Gastrocnemius medialis (tissue), 4 donors: Measurements from ENCODE around the gene CPA5. TPM values are rescaled to one million over a fixed set of nuclear protein-coding genes. Genes with fewer than 3 reads are reported as not detected.

Experiments
- ATAC-seq, 2 donors: fragments of 150-250 bp; one replicate each; pipeline ENCODE4 v1.9.1; 2016
- DNase-seq, 2 donors: peaks; one replicate each; pipeline ENCODE4 v3.0.0-alpha.2; 2019
- H3K27ac ChIP-seq, 4 donors: fragments of 200-600 bp; sonication (generic); 1 replicate in 1 of 4; 2 replicates in 3 of 4; pipeline ENCODE4 v1.5.1; 2016 to 2018; ENCODE audit warnings: mild to moderate bottlenecking in 2 of 4, moderate library complexity in 1 of 4
- H3K27me3 ChIP-seq, 3 donors: fragments of 200-600 bp; sonication (generic) in 2 of 3; 1 replicate in 1 of 3; 2 replicates in 2 of 3; pipeline versions ENCODE4 v1.5.1 to v1.6.0; 2016 to 2019; ENCODE audit warnings: mild to moderate bottlenecking in 1 of 3, moderate library complexity in 1 of 3
- H3K36me3 ChIP-seq, 2 donors: fragments of 200-600 bp; sonication (generic) in 1 of 2; one replicate each; pipeline ENCODE4 v1.5.1; 2017 to 2018
- H3K4me1 ChIP-seq, 2 donors: fragments of 200-600 bp; sonication (generic) in 1 of 2; one replicate each; pipeline ENCODE4 v1.5.1; 2016 to 2017; ENCODE audit warnings: mild to moderate bottlenecking in 2 of 2
- H3K4me3 ChIP-seq, 4 donors: fragments of 200-600 bp; sonication (generic) in 3 of 4; 1 replicate in 1 of 4; 2 replicates in 3 of 4; pipeline ENCODE4 v1.5.1; 2016 to 2019; ENCODE audit warnings: mild to moderate bottlenecking in 2 of 4
- H3K9me3 ChIP-seq, 3 donors: fragments of 200-600 bp; sonication (generic) in 2 of 3; 1 replicate in 1 of 3; 2 replicates in 2 of 3; pipeline ENCODE4 v1.5.1; 2016 to 2019
- CTCF ChIP-seq, 5 experiments: fragments of 450-650 bp in 3 of 5; fragments of 200-600 bp in 2 of 5; sonication (generic) in 2 of 5; IDR thresholded peaks in 4 of 5; conservative IDR thresholded peaks in 1 of 5; 1 replicate in 4 of 5; 2 replicates in 1 of 5; pipeline ENCODE4 v1.5.1; 2016 to 2019; ENCODE audit warnings: antibody characterized with exemption in 5 of 5, mild to moderate bottlenecking in 3 of 5, moderate library complexity in 3 of 5
- POLR2A ChIP-seq, 2 donors: fragments of 450-650 bp; IDR thresholded peaks; one replicate each; pipeline ENCODE4 v1.6.1; 2017; ENCODE audit warnings: antibody characterized with exemption in 2 of 2, mild to moderate bottlenecking in 2 of 2, moderate library complexity in 2 of 2
- in situ Hi-C, 4 donors: fragments of 200-750 bp; cut with MboI; loops; one replicate each; pipeline versions ENCODE4 v1.15.0 to v1.8.0; 2017; ENCODE audit warnings: low sequenced_read_pairs in 4 of 4
- intact Hi-C: fragments of 100-400 bp; cut with DNase I; formaldehyde crosslinking; loops from one replicate; pipeline ENCODE4 v1.15.1; 2023; ENCODE audit warnings: low total_unique reads
- total RNA-seq, 4 donors: library from RNA; depleted of rRNA; stranded (reverse); fragments of >200 nt; gene quantifications; one replicate each; pipeline versions ENCODE4 v1.1.0 to v1.2.3, GENCODE V29; 2016

The CPA5 gene
- total RNA-seq, 4 donors from 2014 or later: not detected

- Histone ChIP-seq H3K27me3 (no peaks in the 10 kb centered on the region), H3K9me3 (no peaks in the 10 kb centered on the region), H3K4me1 (no peaks in the 10 kb centered on the region), H3K36me3 (no peaks in the 10 kb centered on the region), H3K27ac (no peak overlapping the region), H3K4me3 (no peak overlapping the region)
- intact Hi-C loops (no loop called here), in situ Hi-C loops (no loop called here)
- ATAC-seq: no peak
- TF ChIP-seq CTCF (IDR thresholded peaks at IDR 0.05 in 4 of 5, conservative IDR thresholded peaks at IDR 0.05 in 1 of 5) (no peak), POLR2A (IDR thresholded peaks at IDR 0.05) (no peak)
- no peak for DNase-seq
These were observed 66.4 kb downstream of the CPA5 start for GRCh38 chr7:130410868-130411541.

- no peak overlapping the region for H3K4me3 ChIP-seq
- intact Hi-C loops: no loop called here
- TF ChIP-seq POLR2A (IDR thresholded peaks at IDR 0.05) (no peak), CTCF (IDR thresholded peaks at IDR 0.05 in 4 of 5, conservative IDR thresholded peaks at IDR 0.05 in 1 of 5) (no peak)
- H3K9me3 ChIP-seq: no peaks in the 10 kb centered on the region
- H3K27ac ChIP-seq: no peak overlapping the region
- ATAC-seq (no peak), DNase-seq (no peak)
- H3K27me3 ChIP-seq: no peaks in the 10 kb centered on the region
- no peaks in the 10 kb centered on the region for H3K36me3 ChIP-seq
- in situ Hi-C loops: no loop called here
- H3K4me1 ChIP-seq: no peaks in the 10 kb centered on the region
These were observed 68.6 kb downstream of the CPA5 start for GRCh38 chr7:130413201-130413600.

- TF ChIP-seq CTCF (IDR thresholded peaks at IDR 0.05 in 4 of 5, conservative IDR thresholded peaks at IDR 0.05 in 1 of 5): no peak
- no peak for TF ChIP-seq POLR2A (IDR thresholded peaks at IDR 0.05)
These were observed 70.4 kb downstream of the CPA5 start for GRCh38 chr7:130415006-130415405.

GRCh38 chr7:130417213-130417612 is 72.6 kb downstream of the CPA5 start:
- H3K27ac ChIP-seq: no peak overlapping the region
- H3K4me3 ChIP-seq: no peak overlapping the region
- intact Hi-C loops: no loop called here
- no peaks in the 10 kb centered on the region for H3K36me3 ChIP-seq
- H3K27me3 ChIP-seq: no peaks in the 10 kb centered on the region
- H3K9me3 ChIP-seq: no peaks in the 10 kb centered on the region
- in situ Hi-C loops: no loop called here
- H3K4me1 ChIP-seq: peaks cover 0 to 4% of the 10 kb centered on the region in 2 donors
- no peak for TF ChIP-seq CTCF (IDR thresholded peaks at IDR 0.05 in 4 of 5, conservative IDR thresholded peaks at IDR 0.05 in 1 of 5)
- no peak for TF ChIP-seq POLR2A (IDR thresholded peaks at IDR 0.05)
- ATAC-seq (no peak), DNase-seq (no peak)

More at GRCh38 chr7:130415006-130415405, 70.4 kb downstream of the CPA5 start:
- no peaks in the 10 kb centered on the region for H3K9me3 ChIP-seq
- no peak overlapping the region for H3K27ac ChIP-seq
- no peaks in the 10 kb centered on the region for H3K27me3 ChIP-seq
- intact Hi-C loops (no loop called here), in situ Hi-C loops (no loop called here)
- no peak overlapping the region for H3K4me3 ChIP-seq
- peaks cover 0 to 4% of the 10 kb centered on the region in 2 donors for H3K4me1 ChIP-seq
- no peaks in the 10 kb centered on the region for H3K36me3 ChIP-seq
- ATAC-seq: no peak
- DNase-seq: no peak

- Histone ChIP-seq H3K4me3 (no peak overlapping the region), H3K9me3 (no peaks in the 10 kb centered on the region), H3K27me3 (no peaks in the 10 kb centered on the region), H3K4me1 (peaks cover 0 to 4% of the 10 kb centered on the region in 2 donors), H3K27ac (no peak overlapping the region), H3K36me3 (no peaks in the 10 kb centered on the region)
- intact Hi-C loops: no loop called here
- ATAC-seq (no peak), DNase-seq (no peak)
- TF ChIP-seq CTCF (IDR thresholded peaks at IDR 0.05 in 4 of 5, conservative IDR thresholded peaks at IDR 0.05 in 1 of 5): no peak
- no peak for TF ChIP-seq POLR2A (IDR thresholded peaks at IDR 0.05)
- in situ Hi-C loops: no loop called here
These were observed 73.7 kb downstream of the CPA5 start for GRCh38 chr7:130418306-130418705.
